Fibroblast of lung (primary cell): ENCODE measurements around the gene CCDC51. TPM values are rescaled to one million over a fixed set of nuclear protein-coding genes. Genes with fewer than 3 reads are reported as not detected.

Experiments
- DNase-seq, 2 donors: peaks; one replicate each; pipeline versions ENCODE4 v3.0.0 to v3.0.0-alpha.2; 2010; ENCODE audit warnings: low read depth in 2 of 2
- H2AFZ ChIP-seq: 2 replicates; pipeline ENCODE4 v1.5.1; 2012; ENCODE audit warnings: low read length, control low read depth, inconsistent platforms
- H3K27ac ChIP-seq: 2 replicates; pipeline ENCODE4 v1.5.1; 2011; ENCODE audit warnings: low read length, control low read depth; ENCODE audit not compliant: insufficient read depth
- H3K27me3 ChIP-seq: 2 replicates; pipeline ENCODE4 v1.5.1; 2011; ENCODE audit warnings: mild to moderate bottlenecking, low read length; ENCODE audit not compliant: control insufficient read depth, insufficient read depth
- H3K36me3 ChIP-seq: 2 replicates; pipeline ENCODE4 v1.5.1; 2011; ENCODE audit warnings: low read length; ENCODE audit not compliant: control insufficient read depth, insufficient read depth
- H3K4me1 ChIP-seq: 2 replicates; pipeline ENCODE4 v1.5.1; 2011; ENCODE audit warnings: low read length; ENCODE audit not compliant: control insufficient read depth, insufficient read depth; ENCODE audit errors: extremely low read depth
- H3K4me2 ChIP-seq: 2 replicates; pipeline ENCODE4 v1.5.1; 2011; ENCODE audit warnings: low read length, control low read depth; ENCODE audit not compliant: insufficient read depth; ENCODE audit errors: extremely low read depth
- H3K4me3 ChIP-seq, 4 experiments: fragments of 200-600 bp in 1 of 4; sonication (generic) in 1 of 4; replicated peaks in 1 of 4; 2 replicates each; pipeline ENCODE4 v1.5.1; 2011 to 2016; ENCODE audit warnings: low read length in 4 of 4, low read depth in 3 of 4, mild to moderate bottlenecking in 3 of 4, control low read depth in 2 of 4, inconsistent platforms in 1 of 4, mixed read lengths in 1 of 4; ENCODE audit not compliant: insufficient read depth in 1 of 4; ENCODE audit errors: control extremely low read depth in 1 of 4
- H3K79me2 ChIP-seq: 2 replicates; pipeline ENCODE4 v1.5.1; 2012; ENCODE audit warnings: mild to moderate bottlenecking, low read length, inconsistent platforms; ENCODE audit not compliant: control insufficient read depth, insufficient read depth
- H3K9ac ChIP-seq: 2 replicates; pipeline ENCODE4 v1.5.1; 2011; ENCODE audit warnings: mild to moderate bottlenecking, low read length, control low read depth; ENCODE audit not compliant: insufficient read depth
- H3K9me3 ChIP-seq: 2 replicates; pipeline ENCODE4 v1.5.1; 2012; ENCODE audit warnings: low read depth, low read length; ENCODE audit not compliant: control insufficient read depth, insufficient read depth
- H4K20me1 ChIP-seq: 2 replicates; pipeline ENCODE4 v1.5.1; 2011; ENCODE audit warnings: low read length; ENCODE audit not compliant: control insufficient read depth, insufficient read depth; ENCODE audit errors: extremely low read depth
- CTCF ChIP-seq, 2 donors: IDR thresholded peaks in 1 of 2; conservative IDR thresholded peaks in 1 of 2; 1 replicate in 1 of 2; 2 replicates in 1 of 2; pipeline ENCODE4 v1.5.1; 2011 to 2012; ENCODE audit warnings: low read length in 2 of 2, control low read depth in 1 of 2, inconsistent platforms in 1 of 2, low read depth in 1 of 2, mild to moderate bottlenecking in 1 of 2
- EZH2 ChIP-seq: IDR thresholded peaks from 2 replicates; pipeline ENCODE4 v1.5.1; 2012; ENCODE audit warnings: low read length, control low read depth, mild to moderate bottlenecking; ENCODE audit errors: missing control alignments
- polyA plus RNA-seq, 2 donors: library from polyadenylated mRNA; depleted of rRNA in 1 of 2; stranded (reverse) in 1 of 2; unstranded in 1 of 2; fragments of >200 nt; gene quantifications; 2 replicates each; pipeline ENCODE4 v1.2.1, GENCODE V29; 2011 to 2012; ENCODE audit warnings: missing spikeins in 1 of 2
- total RNA-seq: library from RNA; depleted of rRNA; stranded (reverse); fragments of >200 nt; gene quantifications from 2 replicates; pipeline ENCODE4 v1.2.1, GENCODE V29; 2014

CCDC51 gene
- total and polyA plus RNA-seq, 2 donors (not counting 1 experiment from before 2014, with no cell fraction given), result 11.9 to 27.2 TPM

GRCh38 chr3:48422272-48422671 lies 17.6 kb downstream of the CCDC51 start:
- Histone ChIP-seq H4K20me1 (no peaks in the 10 kb centered on the region), H3K9ac (no peak overlapping the region), H3K27me3 (no peaks in the 10 kb centered on the region), H3K4me1 (peaks cover 6% of the 10 kb centered on the region), H3K79me2 (no peaks in the 10 kb centered on the region), H3K9me3 (no peaks in the 10 kb centered on the region), H2AFZ (no peak overlapping the region), H3K27ac (no peak overlapping the region), H3K36me3 (peaks cover 4% of the 10 kb centered on the region), H3K4me3 (no peak overlapping the region), H3K4me2 (no peak overlapping the region)
- DNase-seq, result no peak
- TF ChIP-seq EZH2 (no peak), CTCF (conservative IDR thresholded peaks at IDR 0.05 in 1 of 2, IDR thresholded peaks at IDR 0.05 in 1 of 2; ENCODE audit: low read depth in 1 of 2, low read length in 2 of 2) (no peak)

- Histone ChIP-seq H3K4me2 (no peak overlapping the region), H4K20me1 (no peaks in the 10 kb centered on the region), H2AFZ (no peak overlapping the region), H3K4me3 (no peak overlapping the region), H3K27me3 (no peaks in the 10 kb centered on the region), H3K27ac (no peak overlapping the region), H3K36me3 (peaks cover 6% of the 10 kb centered on the region), H3K4me1 (no peaks in the 10 kb centered on the region), H3K9ac (no peak overlapping the region), H3K9me3 (no peaks in the 10 kb centered on the region), H3K79me2 (no peaks in the 10 kb centered on the region)
- DNase-seq, result no peak
- TF ChIP-seq EZH2, result no peak
- no peak for TF ChIP-seq CTCF (conservative IDR thresholded peaks at IDR 0.05 in 1 of 2, IDR thresholded peaks at IDR 0.05 in 1 of 2; ENCODE audit: low read depth in 1 of 2, low read length in 2 of 2)
Observed at GRCh38 chr3:48420561-48420960, 19.4 kb downstream of the CCDC51 start.

GRCh38 chr3:48419597-48419996 lies 20.3 kb downstream of the CCDC51 start:
- Histone ChIP-seq H3K4me3 (no peak overlapping the region), H3K4me2 (no peak overlapping the region), H3K36me3 (peaks cover 10% of the 10 kb centered on the region), H3K4me1 (no peaks in the 10 kb centered on the region), H3K9ac (no peak overlapping the region), H3K27ac (no peak overlapping the region), H3K27me3 (no peaks in the 10 kb centered on the region), H2AFZ (no peak overlapping the region), H3K79me2 (no peaks in the 10 kb centered on the region), H4K20me1 (no peaks in the 10 kb centered on the region), H3K9me3 (no peaks in the 10 kb centered on the region)
- no peak for DNase-seq
- TF ChIP-seq EZH2 (no peak), CTCF (conservative IDR thresholded peaks at IDR 0.05 in 1 of 2, IDR thresholded peaks at IDR 0.05 in 1 of 2; ENCODE audit: low read depth in 1 of 2, low read length in 2 of 2) (no peak)
